ENCODE measurements around the gene CFAP77. TPM values are rescaled to one million over a fixed set of nuclear protein-coding genes. Genes with fewer than 3 reads are reported as not detected.

Gene CFAP77
- total RNA-seq, 2 experiments from 2014 or later, result not detected

GRCh38 chr9:132487980-132488535, 78.0 kb downstream of the CFAP77 start:
- H3K36me3 Mint-ChIP-seq (ENCODE audit: low read depth), result no peaks in the 10 kb centered on the region
- CTCF ChIA-PET, result interaction anchor here (0.6 to 6.2 kb wide), 5 partner anchors 19 to 1638 kb away, joined by 3 to 42 read pairs (median 4); no protein-coding TSS in a partner anchor
- POLR2A ChIA-PET, result interaction anchor here (0.7 to 1.0 kb wide), 2 partner anchors 12 to 457 kb away, joined by 3 read pairs; partner anchors contain the start of gene TSC1
- peaks cover 48% of the 10 kb centered on the region for H3K27me3 Mint-ChIP-seq
- peaks cover 27% of the 10 kb centered on the region for H3K4me1 Mint-ChIP-seq (ENCODE audit: low read depth)
- ATAC-seq, result no peak
- intact Hi-C loops (cut with micrococcal nuclease), result loop anchor here (5.0 kb wide), 2 partner anchors 36 to 76 kb away; partner anchors contain the start of gene CFAP77
- no peaks in the 10 kb centered on the region for H3K9me3 Mint-ChIP-seq
- no peak for DNase-seq
- peak overlapping the region; percentile 42 for H3K4me3 Mint-ChIP-seq
- no peak for TF ChIP-seq CTCF (IDR thresholded peaks at IDR 0.05)
- peak overlapping the region; percentile 87 for H3K27ac Mint-ChIP-seq

- no peak for DNase-seq
- H3K27ac Mint-ChIP-seq, result no peak overlapping the region
- no peaks in the 10 kb centered on the region for H3K9me3 Mint-ChIP-seq
- peaks cover 52% of the 10 kb centered on the region for H3K27me3 Mint-ChIP-seq
- intact Hi-C loops (cut with micrococcal nuclease), result loop anchor here (5.0 kb wide), 2 partner anchors 36 to 76 kb away; partner anchors contain the start of gene CFAP77
- ATAC-seq, result no peak
- H3K4me3 Mint-ChIP-seq, result no peak overlapping the region
- CTCF ChIA-PET, result interaction anchor here (0.9 to 6.2 kb wide), 4 partner anchors 18 to 86 kb away, joined by 4 to 42 read pairs (median 9); no protein-coding TSS in a partner anchor
- TF ChIP-seq CTCF (IDR thresholded peaks at IDR 0.05), result no peak
- H3K36me3 Mint-ChIP-seq (ENCODE audit: low read depth), result no peaks in the 10 kb centered on the region
- peaks cover 27% of the 10 kb centered on the region for H3K4me1 Mint-ChIP-seq (ENCODE audit: low read depth)
- POLR2A ChIA-PET, result interaction anchor here (0.9 to 1.0 kb wide), 3 partner anchors 12 to 244 kb away, joined by 3 to 4 read pairs (median 3); no protein-coding TSS in a partner anchor
These were observed 78.6 kb downstream of the CFAP77 start for GRCh38 chr9:132488626-132489025.

GRCh38 chr9:132489536-132489935, 79.5 kb downstream of the CFAP77 start:
- intact Hi-C loops (cut with micrococcal nuclease), result loop anchor here (5.0 kb wide), 2 partner anchors 37 to 77 kb away; partner anchors contain the start of gene CFAP77
- Mint-ChIP-seq H3K4me3 (no peak overlapping the region), H3K27ac (no peak overlapping the region), H3K4me1 (ENCODE audit: low read depth) (peaks cover 27% of the 10 kb centered on the region), H3K9me3 (no peaks in the 10 kb centered on the region), H3K27me3 (peaks cover 50% of the 10 kb centered on the region), H3K36me3 (ENCODE audit: low read depth) (no peaks in the 10 kb centered on the region)
- DNase-seq, result no peak
- ChIA-PET POLR2A (interaction anchor here (0.9 kb wide), 2 partner anchors 24 to 245 kb away, joined by 3 to 4 read pairs; no protein-coding TSS in a partner anchor), CTCF (interaction anchor here (3.1 to 6.2 kb wide), 2 partner anchors 17 to 77 kb away, joined by 14 to 42 read pairs; no protein-coding TSS in a partner anchor)
- no peak for TF ChIP-seq CTCF (IDR thresholded peaks at IDR 0.05)
- no peak for ATAC-seq

GRCh38 chr9:132494857-132495256, 84.8 kb downstream of the CFAP77 start:
- CTCF ChIA-PET, result interaction anchor here (0.9 kb wide), 1 partner anchor 83 kb away, joined by 3 read pairs; no protein-coding TSS in a partner anchor
- no peak for DNase-seq
- TF ChIP-seq CTCF (IDR thresholded peaks at IDR 0.05), result no peak
- ATAC-seq, result no peak
- no peaks in the 10 kb centered on the region for H3K9me3 Mint-ChIP-seq
- H3K4me1 Mint-ChIP-seq (ENCODE audit: low read depth), result no peaks in the 10 kb centered on the region
- POLR2A ChIA-PET, result no interaction called here
- no peak overlapping the region for H3K4me3 Mint-ChIP-seq
- peaks cover 44% of the 10 kb centered on the region for H3K27me3 Mint-ChIP-seq
- no peak overlapping the region for H3K27ac Mint-ChIP-seq
- H3K36me3 Mint-ChIP-seq (ENCODE audit: low read depth), result no peaks in the 10 kb centered on the region
- intact Hi-C loops (cut with micrococcal nuclease), result no loop called here

GRCh38 chr9:132497731-132498130, 87.7 kb downstream of the CFAP77 start:
- Mint-ChIP-seq H3K4me1 (ENCODE audit: low read depth) (no peaks in the 10 kb centered on the region), H3K27me3 (peaks cover 38% of the 10 kb centered on the region), H3K9me3 (no peaks in the 10 kb centered on the region), H3K27ac (no peak overlapping the region), H3K4me3 (no peak overlapping the region), H3K36me3 (ENCODE audit: low read depth) (no peaks in the 10 kb centered on the region)
- no peak for ATAC-seq
- ChIA-PET CTCF (no interaction called here), POLR2A (no interaction called here)
- DNase-seq, result no peak
- no peak for TF ChIP-seq CTCF (IDR thresholded peaks at IDR 0.05)
- intact Hi-C loops (cut with micrococcal nuclease), result no loop called here

Data from activated CD8-positive, alpha-beta T cell treated with anti-CD3 and anti-CD28 coated beads for 36 hours (primary cell).